Heart left ventricle (tissue), 13 donors: Measurements from ENCODE around the gene SPINK13.

Experiments
- CTCF ChIP-seq, 12 donors: fragments of 200-600 bp; sonication (generic) in 4 of 12; IDR thresholded peaks; one replicate each; pipeline versions ENCODE4 v1.5.0 to v1.8.0; 2018 to 2022; ENCODE audit warnings: antibody characterized with exemption in 12 of 12, mild to moderate bottlenecking in 5 of 12
- POLR2A ChIP-seq, 2 donors: fragments of 450-650 bp; IDR thresholded peaks; one replicate each; pipeline ENCODE4 v1.6.1; 2017; ENCODE audit warnings: antibody characterized with exemption in 2 of 2, mild to moderate bottlenecking in 2 of 2, moderate library complexity in 2 of 2
- donor health status: ischemic (EF 13 %, LVEDD 7.1; RV severe dilation, severe dysfunction).
- donor health status: DM: no; HTN: yes; CAD: no.
- donor health status: DM: no; HTN: no; CAD: no.
- donor health status: ischemic (EF 25% LVEDD 6.9; RV normal size, moderate dysfunction).
- donor health status: ischemic (EF 25% LVEDD 5.7; RV mildly dilated, moderate dysfunction).
- donor health status: ischemic (EF 35%, LVEDD 5.7; RV mildly dilated, moderate dysfunction).
- donor health status: nonischemic (EF 11% LVEDD 7.7; RV severe dilation, severe dysfunction).
- donor health status: DM: yes; HTN: yes; CAD: no.
- donor health status: PGD.
- donor health status: ischemic (EF 29% LVEDD 5.4; RV normal size, mild dysfunction).
- donor health status: nonischemic (EF 23%, LVEDD 6.1; RV moderate dilation, normal function).

DNA sequence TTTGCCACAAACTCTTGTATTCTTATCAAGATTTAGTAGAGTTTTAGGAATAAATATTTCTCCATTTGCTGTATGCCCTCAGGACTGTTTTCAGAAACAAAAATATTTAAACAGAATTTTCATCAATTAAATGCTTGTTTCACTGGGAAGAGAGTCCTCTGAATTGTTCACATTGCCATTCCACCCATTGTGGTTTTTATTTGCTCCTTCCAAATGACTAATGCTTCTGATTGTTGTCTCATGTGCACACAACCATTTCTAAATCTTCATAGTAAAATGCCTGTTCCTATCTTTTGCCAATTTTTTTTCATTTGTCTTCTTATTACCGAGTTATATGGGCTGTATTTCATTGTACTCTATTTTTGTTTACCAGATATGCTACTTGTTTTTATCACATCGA lies 19.7 kb upstream of the SPINK13 start:
- TF ChIP-seq POLR2A (IDR thresholded peaks at IDR 0.05) (no peak), CTCF (IDR thresholded peaks at IDR 0.05) (no peak)
